ENCODE results near the gene KDM2A.
"Not testable (repeated sequence)": the region's sequence is repeated elsewhere in the genome, so short reads cannot be mapped to it uniquely, and the experiment has no call there.

Gene KDM2A

GRCh38 chr11:67238894-67239782 lies 120.1 kb downstream of the KDM2A start:
- no peak for DNase-seq (ENCODE audit: low read depth)

DNA sequence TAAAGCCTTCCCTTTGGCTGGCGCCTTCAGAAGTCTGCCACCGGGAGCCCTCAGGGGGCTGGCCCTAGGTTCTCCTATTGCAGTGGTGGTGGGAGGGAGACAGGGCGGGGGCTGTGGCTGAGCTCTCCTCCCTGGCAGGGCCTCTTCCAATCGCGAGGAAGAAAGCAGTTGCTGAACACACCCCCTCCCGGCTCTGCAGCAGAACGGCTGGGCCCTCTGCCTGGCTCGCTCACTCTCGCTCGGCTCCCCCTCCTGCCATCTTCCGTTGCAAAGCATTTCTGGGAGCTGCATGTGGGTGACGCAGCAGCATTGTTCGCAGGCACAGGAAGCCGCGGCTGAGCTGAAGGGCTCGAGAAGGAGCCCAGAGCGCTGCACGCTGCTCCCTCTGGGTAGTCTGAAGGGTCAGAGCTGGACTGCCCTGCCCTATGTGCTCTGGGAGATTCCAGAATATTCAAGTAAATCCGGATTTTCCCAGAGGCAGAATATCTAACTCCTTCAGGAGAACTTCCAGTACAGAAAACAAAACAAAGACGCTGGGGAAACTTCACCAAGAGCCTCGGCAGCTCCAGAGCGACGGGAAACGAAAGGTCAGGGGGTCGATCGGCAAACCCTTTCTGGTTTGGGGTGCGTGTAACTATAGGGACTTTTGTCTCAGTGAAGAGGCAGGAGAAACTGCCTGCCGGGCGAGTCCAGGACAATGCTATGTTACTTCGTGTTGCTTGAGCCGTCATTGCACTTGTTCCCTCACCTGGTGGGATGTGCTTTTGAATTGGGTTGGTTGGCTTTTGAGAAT lies 120.9 kb downstream of the KDM2A start:
- peak; percentile 93 for DNase-seq (ENCODE audit: low read depth)

DNA sequence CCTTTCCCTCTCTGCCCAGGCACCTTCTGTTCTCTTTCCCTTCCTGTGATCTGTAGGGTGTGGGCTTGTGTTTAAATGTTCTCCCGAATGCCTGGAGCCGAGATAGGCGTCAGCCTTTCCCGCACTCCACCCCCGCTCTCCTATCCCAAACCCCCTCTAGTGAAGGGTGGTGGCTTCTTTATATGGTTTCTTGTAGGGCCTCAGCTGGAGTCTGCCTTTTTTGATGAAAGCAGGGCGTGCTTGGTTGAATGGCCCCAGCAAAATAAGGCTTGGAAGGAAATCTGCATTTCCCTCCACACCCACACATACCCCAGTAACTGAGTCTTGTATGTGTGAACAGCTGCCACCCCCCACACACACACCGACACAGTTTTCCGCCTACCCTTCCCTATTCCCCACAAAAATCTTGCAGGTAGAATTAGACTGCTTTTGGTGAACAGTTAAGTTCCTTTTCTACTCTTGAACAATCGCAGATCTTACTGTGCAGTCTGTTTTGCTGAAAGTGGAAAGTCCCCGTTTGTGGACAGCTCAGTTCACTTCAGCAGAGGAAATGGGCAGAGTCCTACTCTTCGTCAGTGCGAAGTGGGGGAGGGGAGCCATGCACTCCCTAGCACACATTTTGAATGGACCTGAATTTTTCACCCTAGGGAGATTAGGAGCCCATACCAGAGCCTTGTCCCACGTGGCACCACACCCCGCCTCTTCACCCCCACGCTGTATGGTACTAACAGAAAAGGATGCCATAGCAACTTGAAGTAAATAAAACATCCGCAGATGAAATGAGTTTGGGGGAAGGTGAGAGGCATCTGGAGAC lies 121.7 kb downstream of the KDM2A start:
- DNase-seq (ENCODE audit: low read depth): peak; percentile 31

GRCh38 chr11:67242548-67242947 lies 123.5 kb downstream of the KDM2A start:
- DNase-seq (ENCODE audit: low read depth): no peak

DNA sequence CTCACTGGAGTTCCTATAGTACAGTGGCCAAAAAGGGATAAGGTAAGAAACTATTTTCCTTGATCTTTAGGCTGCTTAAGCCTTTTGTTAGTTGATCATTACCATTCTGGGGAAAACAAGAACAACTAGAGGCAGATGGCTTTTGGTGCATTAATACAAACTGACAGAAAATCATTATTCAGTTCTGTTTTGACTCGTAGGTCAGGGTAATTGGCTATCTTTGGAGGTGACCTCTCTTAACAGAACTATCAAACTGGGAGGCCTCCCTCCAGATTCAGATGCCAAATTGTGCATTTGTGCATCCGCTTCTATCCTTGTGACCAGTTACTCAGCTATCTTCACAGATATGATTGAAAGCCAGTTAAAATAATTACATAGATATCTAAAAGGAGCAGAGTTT lies 124.0 kb downstream of the KDM2A start:
- DNase-seq (ENCODE audit: low read depth): no peak

- DNase-seq (ENCODE audit: low read depth): no peak
Observed at GRCh38 chr11:67245046-67245445, 126.0 kb downstream of the KDM2A start.

- no peak for DNase-seq (ENCODE audit: low read depth)
Observed at GRCh38 chr11:67247946-67248550, 129.0 kb downstream of the KDM2A start.

DNA sequence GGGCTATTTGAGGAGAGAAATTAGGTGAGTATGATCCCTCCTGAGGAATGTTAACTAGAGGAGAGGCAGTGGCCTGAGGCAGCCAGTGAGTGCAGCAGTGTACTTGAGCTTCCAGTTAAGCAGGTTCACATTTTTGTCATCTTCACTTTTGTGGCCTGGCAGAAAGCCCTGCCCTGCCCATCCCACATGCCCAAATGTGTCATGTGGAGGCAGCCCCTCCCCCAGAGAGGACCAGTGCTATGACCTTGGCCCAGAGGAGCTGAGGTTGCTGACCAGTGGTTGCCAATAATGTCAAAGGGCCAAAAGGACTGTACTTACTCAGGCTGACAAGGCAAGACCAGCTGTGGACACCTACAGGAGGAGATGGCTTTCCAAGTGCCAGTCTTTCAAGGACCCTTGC lies 129.6 kb downstream of the KDM2A start:
- DNase-seq (ENCODE audit: low read depth): no peak

DNA sequence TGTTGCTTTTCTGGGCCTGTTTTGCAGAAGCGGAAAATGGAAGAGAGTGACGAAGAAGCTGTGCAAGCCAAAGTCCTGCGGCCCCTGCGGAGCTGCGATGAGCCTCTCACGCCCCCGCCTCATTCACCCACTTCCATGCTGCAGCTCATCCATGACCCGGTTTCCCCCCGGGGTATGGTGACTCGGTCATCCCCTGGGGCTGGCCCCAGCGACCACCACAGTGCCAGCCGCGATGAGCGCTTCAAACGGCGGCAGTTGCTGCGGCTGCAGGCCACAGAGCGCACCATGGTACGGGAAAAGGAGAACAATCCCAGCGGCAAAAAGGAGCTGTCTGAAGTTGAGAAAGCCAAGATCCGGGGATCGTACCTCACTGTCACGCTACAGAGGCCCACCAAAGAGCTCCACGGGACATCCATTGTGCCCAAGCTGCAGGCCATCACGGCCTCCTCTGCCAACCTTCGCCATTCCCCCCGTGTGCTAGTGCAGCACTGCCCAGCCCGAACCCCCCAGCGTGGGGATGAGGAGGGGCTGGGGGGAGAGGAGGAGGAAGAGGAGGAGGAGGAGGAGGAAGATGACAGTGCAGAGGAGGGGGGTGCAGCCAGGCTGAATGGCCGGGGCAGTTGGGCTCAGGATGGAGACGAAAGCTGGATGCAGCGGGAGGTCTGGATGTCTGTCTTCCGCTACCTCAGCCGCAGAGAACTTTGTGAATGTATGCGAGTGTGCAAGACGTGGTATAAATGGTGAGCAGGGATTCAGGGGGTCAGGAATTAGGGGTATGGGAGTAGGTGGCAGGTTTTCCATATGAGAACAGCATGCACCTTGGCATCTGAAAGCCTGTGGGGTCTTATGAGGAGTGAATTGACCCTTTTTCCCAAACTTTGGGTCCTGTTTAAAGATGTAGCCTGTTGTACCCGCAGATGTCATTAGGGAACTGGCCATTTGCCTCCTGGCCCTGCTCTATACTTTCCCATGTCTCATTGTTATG lies 131.3 kb downstream of the KDM2A start:
- DNase-seq (ENCODE audit: low read depth): no peak

GRCh38 chr11:67251841-67252240 lies 132.8 kb downstream of the KDM2A start:
- no peak for DNase-seq (ENCODE audit: low read depth)

- DNase-seq (ENCODE audit: low read depth): no peak
Observed at GRCh38 chr11:67252831-67253239, 133.8 kb downstream of the KDM2A start.

DNA sequence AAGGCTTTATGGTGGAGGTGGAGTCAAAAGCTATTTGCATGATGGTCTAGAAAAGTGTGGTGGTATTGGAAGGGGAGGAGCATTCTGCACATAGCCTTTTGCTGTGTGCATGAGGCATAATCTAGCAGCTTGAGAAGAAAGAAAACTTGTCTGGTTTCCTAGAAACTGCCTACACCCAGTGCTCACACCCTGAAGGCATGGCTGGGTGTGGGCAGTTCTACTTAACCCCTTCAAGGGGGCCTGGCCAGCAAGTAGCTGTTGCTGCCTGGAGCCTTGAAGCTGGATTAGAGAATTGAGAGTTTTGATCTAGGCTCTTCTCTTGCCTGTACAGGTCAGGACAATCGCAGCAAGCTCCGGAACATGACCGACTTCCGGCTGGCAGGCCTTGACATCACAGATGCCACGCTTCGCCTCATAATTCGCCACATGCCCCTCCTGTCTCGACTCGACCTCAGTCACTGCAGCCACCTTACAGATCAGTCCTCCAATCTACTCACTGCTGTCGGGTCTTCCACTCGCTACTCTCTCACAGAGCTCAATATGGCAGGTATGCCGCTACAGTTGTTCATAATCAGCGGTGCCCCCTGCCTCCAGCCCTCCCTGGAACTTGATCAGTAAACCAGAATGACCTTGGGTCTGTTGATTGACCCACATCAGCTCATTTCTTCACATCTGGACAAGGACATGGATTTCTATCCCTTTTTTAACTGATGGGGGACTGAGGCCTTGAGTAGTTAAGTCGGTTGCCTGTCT lies 135.0 kb downstream of the KDM2A start:
- no peak for DNase-seq (ENCODE audit: low read depth)

- DNase-seq (ENCODE audit: low read depth): no peak
Observed at GRCh38 chr11:67254798-67255197, 135.7 kb downstream of the KDM2A start.

DNA sequence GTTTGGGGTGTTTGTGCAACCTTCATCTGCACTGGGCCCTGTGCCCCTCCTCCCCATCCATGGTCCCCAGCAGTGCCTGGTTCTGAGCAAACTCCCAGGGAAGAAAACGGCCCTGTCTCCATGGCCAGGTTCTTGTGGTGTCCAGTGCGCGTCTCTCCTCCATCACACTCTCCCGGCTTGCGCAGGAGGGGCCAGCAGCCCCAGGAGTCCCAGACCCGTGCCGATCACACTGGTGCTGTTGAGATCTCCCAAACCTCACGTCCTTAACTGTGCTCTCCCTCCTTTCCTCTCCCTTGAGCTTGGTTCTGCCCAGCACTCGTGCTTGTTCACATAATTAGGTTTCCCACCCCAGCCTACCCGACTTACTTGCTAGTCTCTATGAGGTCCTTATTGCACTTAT lies 136.3 kb downstream of the KDM2A start:
- no peak for DNase-seq (ENCODE audit: low read depth)

DNA sequence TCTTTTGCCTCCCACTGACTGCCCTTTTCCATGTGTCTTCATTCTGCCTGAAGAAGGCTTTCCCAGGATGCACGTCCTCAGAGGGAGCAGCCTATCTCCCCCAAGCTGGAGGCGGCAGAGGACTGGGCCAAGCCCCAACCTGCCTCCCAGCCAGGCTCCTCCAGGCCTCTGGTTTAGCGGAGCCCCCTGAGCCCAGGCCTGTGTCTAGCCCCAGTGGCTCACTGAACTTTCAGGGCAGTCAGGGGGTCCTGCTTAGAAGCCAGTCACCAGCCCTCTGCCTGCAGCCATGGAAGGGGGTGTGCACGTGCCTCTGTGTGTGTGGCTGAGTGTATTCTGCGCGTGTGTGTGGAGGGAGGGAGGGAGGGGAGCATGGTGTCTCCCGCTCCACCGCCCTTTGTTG lies 136.8 kb downstream of the KDM2A start:
- DNase-seq (ENCODE audit: low read depth): no peak

DNA sequence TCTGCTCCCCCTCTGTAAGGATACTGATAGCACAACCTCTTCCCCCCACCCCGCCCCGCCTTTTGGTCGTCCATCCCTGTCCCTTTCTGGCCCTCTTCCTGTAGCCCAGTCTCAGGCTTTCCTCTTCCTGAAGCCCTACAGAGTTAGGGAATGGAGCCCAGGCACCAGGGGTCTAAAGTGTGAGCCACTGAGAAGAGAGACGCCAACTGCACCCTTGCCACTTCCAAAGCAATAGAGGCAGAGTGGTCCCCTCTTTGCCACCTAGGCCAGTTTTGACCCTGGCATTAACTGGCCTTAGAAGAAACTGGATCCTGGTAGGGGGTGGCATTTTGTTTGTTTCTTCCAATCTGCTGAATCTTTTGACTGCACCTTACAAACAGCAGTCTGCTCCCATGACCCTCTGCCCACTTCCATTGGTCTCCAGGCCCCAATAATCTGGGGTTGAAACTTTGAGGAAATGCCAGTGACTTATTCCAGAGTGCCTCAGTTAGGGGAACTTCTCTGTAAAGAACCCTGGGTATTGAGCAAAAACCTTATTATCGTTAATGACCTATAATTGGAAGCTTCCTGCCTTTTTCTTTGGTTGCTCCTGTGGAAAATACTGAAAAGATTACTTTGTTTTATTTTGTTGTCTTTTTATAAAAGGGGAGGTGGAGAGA lies 137.5 kb downstream of the KDM2A start:
- DNase-seq (ENCODE audit: low read depth): no peak

DNA sequence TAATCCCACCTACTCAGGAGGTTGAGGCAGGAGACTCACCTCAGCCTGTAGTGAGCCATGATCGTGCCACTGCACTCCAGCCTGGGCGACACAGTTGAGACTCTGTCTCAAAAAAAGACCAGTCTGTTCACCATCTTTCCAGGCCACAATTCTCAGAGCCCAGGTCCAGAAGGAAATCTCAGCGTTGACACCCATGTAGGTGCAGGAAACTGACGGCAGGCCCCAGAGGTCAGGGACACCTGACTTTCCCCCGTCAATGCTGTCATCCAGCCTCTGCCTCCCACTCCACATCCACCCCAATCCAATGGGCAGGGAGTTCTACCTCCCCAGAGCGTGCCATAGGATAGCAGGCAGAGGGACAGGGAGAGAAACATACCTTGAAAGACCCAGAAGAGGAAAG lies 141.3 kb downstream of the KDM2A start:
- no peak for DNase-seq (ENCODE audit: low read depth)

GRCh38 chr11:67260885-67261639 lies 142.0 kb downstream of the KDM2A start:
- not testable (repeated sequence) for DNase-seq (ENCODE audit: low read depth)

- DNase-seq (ENCODE audit: low read depth): no peak
Observed at GRCh38 chr11:67261640-67261945, 142.5 kb downstream of the KDM2A start.
